GM21381 (cell line): ENCODE data around the gene STK39.

Experiments used
- ATAC-seq: cut with Tn5 transposase; IDR thresholded peaks from one replicate; pipeline ENCODE4 v1.9.1; 2021; ENCODE audit warnings: mild to moderate bottlenecking, moderate library complexity; ENCODE audit not compliant: unreplicated experiment

STK39 gene

GRCh38 chr2:168185583-168186274 lies 61.7 kb downstream of the STK39 start:
- no peak for ATAC-seq

- no peak for ATAC-seq
Observed at GRCh38 chr2:168184681-168185513, 62.5 kb downstream of the STK39 start.

- no peak for ATAC-seq
Observed at GRCh38 chr2:168183308-168183997, 63.9 kb downstream of the STK39 start.

- ATAC-seq = no peak
Observed at GRCh38 chr2:168182550-168183249, 64.7 kb downstream of the STK39 start.

- ATAC-seq = no peak
Observed at GRCh38 chr2:168181825-168182224, 65.6 kb downstream of the STK39 start.

GRCh38 chr2:168180914-168181313 lies 66.5 kb downstream of the STK39 start:
- no peak for ATAC-seq

- no peak for ATAC-seq
Observed at GRCh38 chr2:168180483-168180882, 66.9 kb downstream of the STK39 start.

GRCh38 chr2:168179592-168179991 lies 67.8 kb downstream of the STK39 start:
- no peak for ATAC-seq

- no peak for ATAC-seq
Observed at GRCh38 chr2:168178520-168179324, 68.7 kb downstream of the STK39 start.

- no peak for ATAC-seq
Observed at GRCh38 chr2:168176402-168176801, 71.0 kb downstream of the STK39 start.

- ATAC-seq = no peak
Observed at GRCh38 chr2:168175469-168175868, 71.9 kb downstream of the STK39 start.

GRCh38 chr2:168174756-168175155 lies 72.6 kb downstream of the STK39 start:
- no peak for ATAC-seq

- ATAC-seq = no peak
Observed at GRCh38 chr2:168172071-168172470, 75.3 kb downstream of the STK39 start.

GRCh38 chr2:168171059-168171762 lies 76.2 kb downstream of the STK39 start:
- no peak for ATAC-seq

GRCh38 chr2:168169097-168169745 lies 78.2 kb downstream of the STK39 start:
- no peak for ATAC-seq

- no peak for ATAC-seq
Observed at GRCh38 chr2:168167511-168168263, 79.7 kb downstream of the STK39 start.

GRCh38 chr2:168166902-168167510 lies 80.4 kb downstream of the STK39 start:
- ATAC-seq = no peak
